Inflammatory macrophage treated with lipopolysaccharide for 1 hour (primary cell): Measurements from ENCODE around the gene ALG8.
"Not testable (repeated sequence)": the region's sequence is repeated elsewhere in the genome, so short reads cannot be mapped to it uniquely, and the experiment has no call there.

Source experiments
- DNase-seq, 2 donors: peaks; one replicate each; pipeline ENCODE4 v3.0.0-alpha.2; 2020 to 2022

The ALG8 gene

DNA sequence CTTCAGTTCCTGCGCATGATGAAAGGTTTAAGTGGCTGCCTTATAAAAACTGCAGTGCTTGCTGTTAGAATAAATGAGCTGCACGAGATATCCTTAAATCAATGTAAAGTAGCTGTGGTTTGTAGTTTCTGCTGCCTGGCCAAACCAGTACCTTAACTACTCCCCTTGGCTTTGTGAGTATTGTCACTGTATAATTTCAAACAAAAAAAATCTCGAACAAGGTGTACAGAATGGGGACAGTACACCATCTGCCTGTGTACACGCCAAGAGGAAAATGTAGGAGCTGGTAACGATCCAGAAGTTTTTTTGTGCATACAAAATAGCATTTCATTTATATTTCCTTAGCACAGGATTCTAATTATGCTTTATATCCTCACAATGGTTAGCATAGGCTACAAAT lies 39.2 kb downstream of the ALG8 start:
- DNase-seq: no peak

DNA sequence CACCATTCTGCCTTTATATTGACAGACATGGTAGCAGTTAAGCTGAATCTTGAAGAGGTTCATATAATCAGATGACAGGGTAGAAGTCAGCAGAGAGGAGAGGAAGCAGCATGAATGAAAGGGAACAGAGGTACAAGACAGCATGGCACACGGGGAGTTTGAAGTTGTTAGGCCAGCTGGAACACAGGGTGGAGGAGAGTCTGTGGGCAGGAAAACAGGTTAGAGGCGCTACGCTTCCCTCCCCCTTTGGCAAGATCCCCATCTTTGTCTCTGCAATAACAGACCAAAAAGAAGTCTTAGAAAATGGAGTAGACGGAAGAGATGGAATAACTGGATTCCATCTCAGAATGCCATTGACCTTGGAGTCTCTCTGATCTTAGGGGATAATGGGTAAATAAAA lies 39.8 kb downstream of the ALG8 start:
- no peak for DNase-seq

DNA sequence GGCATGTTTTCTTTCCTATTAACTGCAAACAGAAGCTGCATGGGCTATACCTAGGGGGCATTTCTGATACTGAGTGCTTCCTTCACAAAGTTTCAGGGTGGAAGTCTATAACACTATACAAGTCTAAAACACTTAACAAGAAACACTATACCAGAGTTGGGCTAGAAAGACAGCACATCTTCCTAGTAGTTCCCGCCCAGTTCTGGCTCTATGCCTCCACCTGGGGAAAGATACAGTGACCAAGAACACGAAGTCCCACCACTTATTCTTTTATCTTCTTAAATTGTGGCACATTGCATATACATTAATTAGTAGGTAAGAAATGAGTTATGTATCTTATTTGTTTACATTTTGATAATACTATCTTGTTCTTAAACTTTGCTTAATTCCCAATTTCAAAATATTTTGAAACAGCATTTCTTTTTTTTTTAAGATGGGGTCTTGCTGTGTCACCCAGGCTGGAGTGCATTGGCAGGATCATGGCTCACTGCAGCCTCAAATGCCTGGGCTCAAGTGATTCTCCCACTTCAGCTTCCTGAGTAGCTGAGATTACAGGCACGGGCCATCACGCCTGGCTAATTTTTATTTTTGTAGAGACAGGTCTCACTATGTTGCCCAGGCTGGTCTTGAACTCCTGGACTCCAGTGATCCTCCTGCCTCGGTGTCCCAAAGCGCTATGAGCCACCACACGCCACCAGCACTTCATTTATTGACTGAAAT lies 41.6 kb downstream of the ALG8 start:
- no peak for DNase-seq

DNA sequence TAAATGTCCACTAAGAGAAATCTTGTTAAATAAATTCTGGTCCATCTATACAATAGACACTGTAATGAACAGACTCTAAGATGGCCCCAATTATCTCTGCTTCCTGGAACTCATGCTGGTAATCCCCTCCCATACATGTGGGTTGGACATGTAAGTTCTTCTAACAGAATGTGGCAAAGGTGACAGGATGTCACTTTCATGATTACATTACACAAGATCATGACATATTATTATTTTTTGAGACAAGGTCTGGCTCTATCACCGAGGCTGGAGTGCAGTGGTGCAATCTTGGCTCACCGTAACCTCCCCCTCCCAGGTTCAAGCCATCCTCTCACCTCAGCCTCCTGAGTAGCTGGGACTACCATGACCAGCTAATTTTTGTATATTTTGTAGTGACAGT lies 45.2 kb downstream of the ALG8 start:
- DNase-seq: peak in 1 of 2 donors; percentile 33

DNA sequence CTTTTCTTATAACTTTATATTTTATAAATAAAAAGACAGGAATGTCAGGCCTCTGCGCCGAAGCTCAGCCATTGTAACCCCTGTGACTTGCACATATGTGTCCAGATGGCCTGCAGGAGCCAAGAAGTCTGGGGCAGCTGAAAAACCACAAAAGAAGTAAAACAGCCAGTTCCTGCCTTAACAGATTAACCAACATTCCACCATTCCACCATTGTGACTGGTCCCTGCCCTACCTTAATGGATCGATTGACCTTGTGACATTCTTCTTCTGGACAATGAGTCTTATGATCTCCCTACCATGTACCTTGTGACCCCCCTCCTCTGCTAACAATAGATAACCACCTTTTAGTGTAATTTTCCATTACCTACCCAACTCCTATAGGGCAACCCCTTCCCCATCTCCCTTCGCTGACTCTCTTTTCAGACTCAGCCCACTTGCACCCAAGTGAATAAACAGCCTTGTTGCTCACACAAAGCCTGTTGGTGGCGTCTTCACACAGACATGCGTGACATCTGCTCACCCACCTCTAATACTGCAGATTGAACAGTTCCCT lies 52.8 kb downstream of the ALG8 start:
- DNase-seq: not testable (repeated sequence)

DNA sequence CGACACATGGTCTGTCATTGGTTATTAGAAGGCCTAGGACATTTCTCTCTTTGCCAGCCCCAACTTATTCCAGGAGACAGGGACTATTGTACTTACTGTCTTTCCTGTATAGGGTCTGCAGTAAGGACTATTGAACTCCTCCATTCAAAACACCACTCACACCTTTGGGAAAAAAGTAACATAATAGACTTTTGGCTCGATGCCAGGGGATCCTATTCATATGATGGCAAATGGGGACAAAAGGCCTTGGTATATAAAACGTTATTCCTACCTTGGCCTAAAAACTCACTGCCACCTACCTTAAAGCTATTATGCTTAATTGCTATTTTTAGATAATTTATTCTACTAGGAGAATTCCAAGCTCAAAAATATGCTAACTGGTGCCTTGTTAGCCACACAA lies 53.5 kb downstream of the ALG8 start:
- no peak for DNase-seq

DNA sequence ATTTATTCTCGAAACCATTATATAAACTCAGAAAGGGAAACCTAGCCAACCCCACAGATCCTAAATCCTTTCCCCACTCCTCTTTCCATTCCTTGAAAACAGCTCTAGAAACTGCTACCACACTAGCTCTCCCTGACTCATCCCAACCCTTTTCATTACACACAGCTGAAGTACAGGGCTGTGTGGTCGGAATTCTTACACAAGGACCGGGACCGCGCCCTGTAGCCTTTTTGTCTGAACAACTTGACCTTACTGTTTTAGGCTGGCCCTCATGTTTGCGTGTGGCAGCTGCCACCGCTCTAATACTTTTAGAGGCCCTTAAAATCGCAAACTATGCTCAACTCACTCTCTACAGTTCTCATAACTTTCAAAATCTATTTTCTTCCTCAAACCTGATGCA lies 54.9 kb downstream of the ALG8 start:
- not testable (repeated sequence) for DNase-seq

DNA sequence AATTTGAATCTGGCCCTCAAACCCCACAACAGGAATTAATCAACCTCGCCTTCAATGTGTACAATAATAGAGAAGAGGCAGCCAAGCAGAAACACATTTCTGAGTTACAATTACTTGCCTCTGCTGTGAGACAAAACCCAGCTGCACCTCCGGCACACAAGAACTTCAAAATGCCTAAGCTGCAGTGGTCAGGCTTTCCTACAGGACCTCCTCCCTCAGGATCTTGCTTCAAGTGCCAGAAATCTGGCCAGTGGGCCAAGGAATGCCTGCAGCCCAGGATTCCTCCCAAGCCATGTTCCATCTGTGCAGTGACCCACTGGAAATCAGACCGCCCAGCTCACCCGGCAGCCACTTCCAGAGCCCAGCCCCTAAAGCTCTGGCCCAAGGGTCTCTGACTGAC lies 56.4 kb downstream of the ALG8 start:
- DNase-seq: no peak

DNA sequence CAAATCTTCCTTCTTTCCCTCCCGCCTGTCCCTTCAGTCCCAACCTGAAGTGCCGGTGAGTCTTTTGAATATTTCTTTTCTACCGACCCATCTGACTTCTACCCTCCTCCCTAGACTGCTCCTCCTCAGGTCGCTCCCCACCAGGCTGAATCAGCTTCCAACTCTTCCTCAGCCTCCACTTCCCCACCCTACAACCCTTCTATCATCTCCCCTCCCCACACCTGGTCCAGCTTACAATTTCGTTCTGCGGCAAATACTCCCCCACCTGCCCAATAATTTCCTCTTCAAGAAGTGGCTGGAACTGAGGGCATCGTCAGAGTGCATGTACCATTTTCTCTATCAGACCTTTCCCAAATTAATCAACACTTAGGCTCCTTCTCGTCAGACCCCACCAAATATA lies 57.3 kb downstream of the ALG8 start:
- DNase-seq: no peak

DNA sequence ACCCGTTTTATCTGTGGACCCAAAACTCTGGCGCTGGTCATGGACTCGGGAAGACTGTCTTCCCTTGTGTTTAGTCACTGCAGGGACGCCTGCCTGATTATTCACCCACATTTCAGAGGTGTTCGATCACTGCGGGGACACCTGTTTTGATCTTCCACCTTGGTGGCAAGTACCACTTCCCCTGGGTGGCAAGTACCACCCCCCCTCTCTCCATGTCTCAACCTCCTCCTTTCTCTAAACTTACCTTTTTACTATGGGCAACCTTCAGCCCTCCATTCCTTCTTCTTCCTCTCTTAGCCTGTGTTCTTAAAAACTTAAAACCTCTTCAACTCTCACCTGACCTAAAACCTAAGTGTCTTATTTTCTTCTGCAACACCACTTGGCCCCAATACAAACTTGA lies 57.8 kb downstream of the ALG8 start:
- no peak for DNase-seq

DNA sequence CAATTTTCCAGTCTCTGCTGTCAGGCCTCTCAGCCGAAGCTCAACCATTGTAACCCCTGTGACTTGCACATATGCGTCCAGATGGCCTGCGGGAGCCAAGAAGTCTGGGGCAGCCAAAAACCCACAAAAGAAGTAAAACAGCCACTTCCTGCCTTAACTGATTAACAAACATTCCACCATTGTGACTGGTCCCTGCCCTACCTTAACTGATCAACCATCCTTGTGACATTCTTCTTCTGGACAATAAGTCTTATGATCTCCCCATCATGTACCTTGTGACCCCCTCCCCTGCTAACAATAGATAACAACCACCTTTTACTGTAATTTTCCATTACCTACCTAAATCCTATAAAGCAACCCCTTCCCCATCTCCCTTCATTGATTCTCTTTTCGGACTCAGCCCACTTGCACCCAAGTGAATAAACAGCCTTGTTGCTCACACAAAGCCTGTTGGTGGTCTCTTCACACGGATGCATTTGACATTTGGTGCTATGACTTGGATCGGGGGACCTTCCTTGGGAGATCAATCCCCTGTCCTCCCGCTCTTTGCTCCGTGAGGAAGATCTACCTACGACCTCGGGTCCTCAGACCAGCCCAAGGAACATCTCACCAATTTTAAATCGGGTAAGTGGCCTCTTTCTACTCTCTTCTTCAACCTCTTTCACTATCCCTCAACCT lies 58.5 kb downstream of the ALG8 start:
- no peak for DNase-seq

DNA sequence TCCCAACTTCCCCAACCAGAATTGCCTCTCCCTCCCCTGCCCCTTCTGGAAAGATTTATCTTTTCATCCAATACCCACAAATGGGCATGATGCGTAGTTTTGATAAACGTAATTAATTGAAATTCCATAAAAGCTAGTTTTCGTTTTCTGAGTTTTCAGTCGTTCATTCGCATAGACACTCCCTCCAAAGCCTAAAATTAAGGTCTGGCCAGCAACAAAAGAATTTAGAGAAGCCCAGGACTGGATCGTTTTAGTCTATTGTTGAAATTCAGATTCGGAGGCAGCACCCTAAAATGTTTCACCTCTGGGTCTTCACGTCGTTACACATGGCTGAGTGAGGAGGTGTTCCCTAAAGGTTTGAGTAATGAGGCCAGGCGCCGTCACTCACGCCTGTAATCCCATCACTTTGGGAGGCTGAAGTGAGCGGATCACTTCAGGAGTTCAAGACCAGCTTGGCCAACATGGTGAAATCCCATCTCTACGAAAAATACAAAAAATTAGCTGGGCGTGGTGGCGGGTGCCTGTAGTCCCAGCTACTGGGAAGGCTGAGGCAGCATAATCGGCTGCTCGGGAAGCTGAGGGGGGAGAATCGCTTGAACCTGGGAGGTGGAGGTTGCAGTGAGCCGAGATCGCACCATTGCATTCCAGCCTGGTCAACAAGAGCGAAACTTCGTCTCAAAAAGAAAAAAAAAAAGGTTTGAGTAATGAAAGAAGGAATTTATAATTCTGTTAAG lies 59.2 kb downstream of the ALG8 start:
- no peak for DNase-seq

DNA sequence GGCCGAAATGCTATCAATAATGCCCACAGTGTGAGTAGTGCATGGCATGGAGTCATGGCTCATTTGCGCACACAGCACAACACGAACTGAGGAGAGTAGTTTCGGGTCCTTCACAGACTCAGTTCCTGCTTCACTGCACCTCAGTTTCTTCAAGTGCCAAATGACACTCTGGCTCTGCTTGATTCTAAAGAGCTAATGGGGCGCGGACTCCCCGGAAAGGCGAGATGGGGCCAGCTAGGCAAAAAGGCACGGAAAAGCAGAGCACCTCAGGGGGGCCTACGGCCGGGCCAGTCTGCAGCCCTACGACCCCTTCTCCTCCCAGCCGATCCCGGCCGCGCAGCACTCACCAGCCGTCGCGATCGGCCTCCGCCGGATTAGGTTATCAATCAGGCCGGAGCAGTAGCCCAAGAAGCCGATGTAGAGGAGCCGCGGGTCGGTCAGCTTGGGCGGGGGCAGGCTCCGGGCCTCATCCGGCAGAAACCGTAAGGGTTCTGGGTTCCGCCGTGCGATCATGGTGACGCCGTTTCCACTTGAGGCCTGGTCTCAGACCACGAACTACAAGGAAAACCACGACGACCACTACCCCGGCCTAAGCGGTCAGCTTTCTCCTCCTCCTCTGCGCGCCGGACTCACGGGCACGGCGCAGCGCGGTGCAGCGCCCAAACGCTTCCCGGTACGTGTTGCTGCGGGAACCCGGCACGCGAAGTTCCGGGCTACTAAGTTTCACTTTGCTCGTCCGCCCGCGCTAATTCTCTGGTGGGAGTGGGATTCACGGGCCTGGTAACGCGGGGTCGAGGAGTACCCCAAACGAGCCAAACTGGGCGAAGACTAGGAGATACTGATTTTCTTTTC lies 60.0 kb downstream of the ALG8 start, which contains the start of gene NDUFC2:
Gene NDUFC2, minus strand, starts transcription at position 631 of the 852 bp plus-strand sequence. Its CDS starts 118 bp downstream, at position 513.
- peak; percentile 55 to 80 for DNase-seq

DNA sequence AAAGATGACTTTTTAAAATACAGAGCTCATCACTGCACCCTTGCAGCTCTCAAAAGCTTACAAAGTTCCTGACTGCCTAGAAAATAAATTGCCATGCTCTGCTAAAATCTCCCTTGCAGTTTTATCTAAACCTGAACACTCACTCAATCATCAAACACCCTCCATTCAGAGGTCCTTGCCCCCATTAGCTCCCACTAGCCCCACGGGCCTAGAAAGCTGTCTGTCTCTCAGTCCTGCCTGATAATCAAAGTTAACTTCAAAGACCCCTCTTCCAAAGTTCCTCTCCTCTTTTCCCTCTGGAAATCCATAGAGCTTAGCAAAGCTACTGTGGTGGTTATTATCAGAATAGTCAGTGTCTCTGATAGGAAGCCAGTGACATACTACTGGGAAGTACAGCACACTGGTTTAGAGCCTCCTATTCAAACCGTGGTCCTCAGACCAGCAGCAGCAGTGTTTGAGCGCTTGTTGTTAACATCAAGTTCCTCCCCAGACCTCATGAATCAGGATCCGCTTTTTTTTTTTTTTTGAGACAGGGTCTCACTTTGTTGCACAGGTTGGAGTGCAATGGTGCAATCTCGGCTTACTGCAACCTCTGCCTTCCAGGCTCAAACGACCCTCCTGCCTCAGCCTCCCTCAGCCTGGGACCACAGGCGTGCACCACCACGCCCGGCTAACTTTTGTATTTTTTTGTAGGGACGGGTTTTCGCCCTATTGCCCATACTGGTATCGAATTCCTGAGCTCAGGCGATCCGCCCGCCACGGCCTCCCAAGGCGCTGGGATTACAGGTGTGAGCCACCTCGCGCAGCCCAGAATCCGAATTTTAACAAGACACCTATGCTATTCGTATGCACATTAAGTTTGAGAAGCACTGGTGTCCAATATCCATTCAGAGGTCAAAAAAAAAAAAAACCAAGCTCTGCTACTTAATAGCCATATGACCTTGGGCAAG lies 60.9 kb downstream of the ALG8 start:
- DNase-seq: peak in 1 of 2 donors; percentile 22

DNA sequence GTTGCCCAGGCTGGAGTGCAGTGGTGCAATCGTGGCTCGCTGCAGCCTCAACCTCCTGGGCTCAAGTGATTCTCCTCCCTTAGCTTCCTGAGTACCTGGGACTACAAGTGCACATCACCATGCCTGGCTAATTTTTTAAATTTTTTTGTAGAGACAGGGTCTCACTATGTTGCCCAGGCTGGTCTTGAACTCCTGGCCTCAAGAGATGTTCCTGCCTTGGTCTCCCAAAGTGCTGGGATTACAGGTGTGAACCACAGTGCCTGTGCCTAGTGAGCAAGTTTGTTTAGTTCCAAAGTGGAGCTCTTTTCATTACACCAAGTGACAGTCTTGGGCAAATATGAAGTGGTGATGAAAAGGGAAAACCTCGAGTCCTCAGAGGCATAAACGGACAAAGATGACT lies 61.8 kb downstream of the ALG8 start:
- not testable (repeated sequence) for DNase-seq

DNA sequence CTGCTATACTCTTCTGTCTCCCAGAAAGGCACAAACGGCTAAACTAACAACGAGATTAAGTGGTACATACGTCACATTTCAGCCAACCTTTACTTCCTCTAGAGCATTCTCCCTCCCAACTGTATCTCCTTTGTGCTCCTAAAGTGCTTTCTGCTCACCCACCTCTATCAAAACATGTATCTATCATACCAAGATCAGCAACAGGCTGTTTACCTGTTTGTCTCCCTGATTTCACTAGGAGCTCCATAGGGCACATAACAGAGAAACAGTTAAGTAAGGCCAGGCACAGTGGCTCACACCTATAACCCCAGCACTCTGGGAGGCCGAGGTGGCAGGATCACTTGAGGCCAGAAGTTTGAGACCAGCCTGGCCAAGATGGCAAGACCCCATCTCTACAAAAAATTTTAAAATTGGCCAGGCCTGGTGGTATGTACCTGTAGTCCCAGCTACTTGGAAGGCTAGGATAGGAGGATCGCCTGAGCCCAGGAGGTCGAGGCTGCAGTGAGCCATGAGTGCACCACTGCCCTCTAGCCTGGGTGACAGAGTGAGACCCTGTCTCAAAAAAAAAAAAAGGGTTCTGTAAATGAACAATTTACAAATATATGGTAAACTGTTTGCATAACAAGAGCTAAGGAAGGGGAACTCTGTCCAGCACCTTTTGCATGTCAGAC lies 62.6 kb downstream of the ALG8 start:
- no peak for DNase-seq

DNA sequence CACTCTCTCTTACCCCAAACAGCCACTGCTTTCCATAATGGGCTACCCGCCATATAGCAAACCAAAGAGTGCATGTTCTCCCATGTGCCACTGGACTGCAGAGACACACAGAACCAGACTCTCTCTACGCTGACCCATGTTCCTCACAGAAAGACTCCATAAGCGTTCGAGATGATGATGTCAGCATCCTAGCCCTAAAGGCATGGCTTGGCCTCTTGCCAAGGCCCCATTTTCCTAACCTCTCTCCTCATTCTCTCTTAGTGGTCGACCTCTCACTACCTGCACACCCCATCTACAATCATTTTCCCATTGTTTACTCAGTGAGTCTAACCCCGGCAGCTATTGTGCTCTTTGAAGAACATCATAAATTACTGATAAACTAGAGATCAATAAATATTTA lies 64.7 kb downstream of the ALG8 start:
- no peak for DNase-seq

DNA sequence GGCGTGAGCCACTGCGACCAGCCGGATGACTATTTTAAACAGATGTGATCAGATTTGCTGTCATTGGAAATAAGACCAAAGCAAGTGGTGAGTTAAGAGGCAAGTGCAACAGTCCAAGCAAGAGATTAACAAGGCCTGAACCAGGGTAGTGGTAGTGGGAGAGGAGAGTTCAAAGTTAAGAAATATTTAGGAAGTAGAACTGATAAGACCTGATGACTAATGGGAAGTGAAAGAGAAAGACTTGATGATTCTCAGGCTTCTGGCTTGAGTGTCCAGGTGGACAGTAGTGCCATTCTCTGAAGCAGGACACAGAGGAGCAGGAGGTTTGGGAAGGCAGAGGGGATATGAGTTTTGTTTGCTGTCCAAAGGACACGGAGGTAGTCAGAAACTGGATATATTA lies 67.0 kb downstream of the ALG8 start:
- no peak for DNase-seq

DNA sequence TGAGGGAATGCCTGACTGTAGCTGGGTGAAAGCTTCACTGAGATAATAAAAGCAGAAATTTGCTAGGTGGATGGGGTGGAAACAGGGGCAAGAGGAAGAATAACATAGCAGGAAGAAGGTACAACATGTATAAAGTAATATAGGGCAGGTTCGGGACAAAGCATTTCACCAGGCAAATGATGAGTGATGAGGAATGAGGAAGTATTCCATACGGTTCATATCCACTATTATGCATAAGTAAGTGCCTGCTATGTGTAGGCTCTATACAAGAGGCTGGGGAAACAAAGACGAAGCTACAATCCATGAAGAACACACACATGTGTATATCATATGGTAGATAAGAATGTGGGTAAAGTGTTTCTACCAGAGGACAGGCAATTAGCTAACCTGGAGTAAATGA lies 67.7 kb downstream of the ALG8 start:
- DNase-seq: no peak

DNA sequence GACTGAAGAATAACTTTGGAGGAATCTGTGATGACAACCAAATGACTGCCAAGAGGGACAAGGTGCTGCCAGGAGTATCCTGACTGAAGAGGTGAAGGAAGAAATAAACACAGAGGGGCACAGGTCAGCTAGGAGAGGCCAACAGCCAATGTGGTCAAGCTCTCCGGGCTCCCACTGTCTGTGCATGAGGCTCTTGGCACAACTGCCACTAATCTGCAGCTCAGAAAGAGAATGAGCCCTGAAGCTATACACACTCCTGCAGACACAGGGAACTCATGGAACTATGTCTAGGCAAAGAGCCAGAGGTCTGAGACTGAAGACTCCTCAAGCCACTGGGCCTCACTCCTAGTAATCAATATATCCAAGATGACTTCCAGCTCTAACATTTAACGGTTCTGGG lies 68.8 kb downstream of the ALG8 start:
- DNase-seq: no peak

DNA sequence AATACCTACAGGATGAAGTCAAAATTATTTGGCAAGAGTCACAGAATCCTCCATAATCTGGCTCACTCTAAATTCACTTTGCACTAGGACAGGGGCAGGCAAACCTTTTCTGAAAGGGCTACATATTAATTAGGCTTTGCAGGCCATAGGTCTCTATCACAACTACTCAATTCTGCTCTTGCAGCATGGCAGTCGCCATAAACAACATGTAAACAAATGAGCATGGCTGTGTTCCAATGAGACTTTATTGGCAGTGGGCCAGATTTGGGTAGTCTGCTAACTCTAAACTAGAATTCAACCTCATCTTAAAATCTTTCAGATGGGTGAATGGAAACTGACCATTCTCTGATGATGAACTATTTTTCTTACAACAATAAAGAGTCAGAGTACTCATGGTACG lies 70.0 kb downstream of the ALG8 start:
- no peak for DNase-seq
